Loucy (cell line): Measurements from ENCODE around the gene QDPR.
"Not testable (repeated sequence)": the region's sequence is repeated elsewhere in the genome, so short reads cannot be mapped to it uniquely, and the experiment has no call there.

Experiments
- H2AFZ ChIP-seq: fragments of 200-600 bp; sonication (generic); 2 replicates; pipeline ENCODE4 v1.6.0; 2016; ENCODE audit warnings: antibody characterized with exemption, mild to moderate bottlenecking, low read length, moderate library complexity
- H3F3A ChIP-seq: fragments of 200-600 bp; 2 replicates; pipeline ENCODE4 v1.6.0; 2016; ENCODE audit warnings: antibody characterized with exemption, low read depth, mild to moderate bottlenecking
- H3K27me3 ChIP-seq: fragments of 200-600 bp; sonication (generic); 2 replicates; pipeline ENCODE4 v1.6.1; 2014; ENCODE audit warnings: low read length, mild to moderate bottlenecking; ENCODE audit not compliant: insufficient read depth, poor library complexity, severe bottlenecking
- H3K36me3 ChIP-seq: fragments of 200-600 bp; sonication (generic); 2 replicates; pipeline ENCODE4 v1.6.1; 2016; ENCODE audit warnings: low read length; ENCODE audit not compliant: insufficient read depth
- H3K4me1 ChIP-seq: fragments of 200-600 bp; sonication (generic); 2 replicates; pipeline ENCODE4 v1.5.1; 2014; ENCODE audit warnings: low read length, mild to moderate bottlenecking; ENCODE audit not compliant: insufficient read depth, poor library complexity, severe bottlenecking
- H3K4me2 ChIP-seq: fragments of 200-600 bp; sonication (generic); 2 replicates; pipeline ENCODE4 v1.6.0; 2014; ENCODE audit warnings: antibody characterized with exemption, low read length, low read depth, mild to moderate bottlenecking; ENCODE audit not compliant: poor library complexity, severe bottlenecking
- H3K4me3 ChIP-seq: fragments of 200-600 bp; sonication (generic); 2 replicates; pipeline ENCODE4 v1.5.1; 2014; ENCODE audit warnings: low read length, mild to moderate bottlenecking, mixed read lengths; ENCODE audit not compliant: poor library complexity, severe bottlenecking
- H3K79me2 ChIP-seq: fragments of 200-600 bp; sonication (generic); 2 replicates; pipeline ENCODE4 v1.6.1; 2014; ENCODE audit warnings: low read length; ENCODE audit not compliant: insufficient read depth
- H3K9ac ChIP-seq: fragments of 200-600 bp; sonication (generic); 2 replicates; pipeline ENCODE4 v1.6.0; 2014; ENCODE audit warnings: mild to moderate bottlenecking, low read depth, low read length, moderate library complexity; ENCODE audit not compliant: poor library complexity, severe bottlenecking
- H3K9me2 ChIP-seq: fragments of 200-600 bp; sonication (generic); replicated peaks from 2 replicates; pipeline ENCODE4 v1.6.1; 2016; ENCODE audit warnings: low read depth, low read length, mixed read lengths
- H3K9me3 ChIP-seq: fragments of 200-600 bp; sonication (generic); 2 replicates; pipeline ENCODE4 v1.6.1; 2014; ENCODE audit warnings: mild to moderate bottlenecking, antibody characterized with exemption, low read length, low read depth; ENCODE audit not compliant: insufficient read depth
- H4K20me1 ChIP-seq: fragments of 200-600 bp; sonication (generic); 2 replicates; pipeline ENCODE4 v1.6.0; 2014; ENCODE audit warnings: antibody characterized with exemption, low read length, mild to moderate bottlenecking; ENCODE audit not compliant: insufficient read depth, poor library complexity, severe bottlenecking
- EZH2phosphoT487 ChIP-seq: fragments of 200-600 bp; IDR thresholded peaks from 2 replicates; pipeline ENCODE4 v1.6.1; 2018; ENCODE audit warnings: antibody characterized with exemption, mild to moderate bottlenecking, moderate library complexity, borderline replicate concordance
- TF ChIP-seq, protein P1 (sequence below): fragments of 200-600 bp; sonication (generic); conservative IDR thresholded peaks from 2 replicates; pipeline ENCODE4 v1.5.1; 2014; ENCODE audit warnings: mild to moderate bottlenecking, antibody characterized with exemption, low read length

QDPR gene

GRCh38 chr4:17448689-17449088 is 63.2 kb downstream of the QDPR start:
- TF ChIP-seq EZH2phosphoT487, result no peak
- TF ChIP-seq, protein P1, sequence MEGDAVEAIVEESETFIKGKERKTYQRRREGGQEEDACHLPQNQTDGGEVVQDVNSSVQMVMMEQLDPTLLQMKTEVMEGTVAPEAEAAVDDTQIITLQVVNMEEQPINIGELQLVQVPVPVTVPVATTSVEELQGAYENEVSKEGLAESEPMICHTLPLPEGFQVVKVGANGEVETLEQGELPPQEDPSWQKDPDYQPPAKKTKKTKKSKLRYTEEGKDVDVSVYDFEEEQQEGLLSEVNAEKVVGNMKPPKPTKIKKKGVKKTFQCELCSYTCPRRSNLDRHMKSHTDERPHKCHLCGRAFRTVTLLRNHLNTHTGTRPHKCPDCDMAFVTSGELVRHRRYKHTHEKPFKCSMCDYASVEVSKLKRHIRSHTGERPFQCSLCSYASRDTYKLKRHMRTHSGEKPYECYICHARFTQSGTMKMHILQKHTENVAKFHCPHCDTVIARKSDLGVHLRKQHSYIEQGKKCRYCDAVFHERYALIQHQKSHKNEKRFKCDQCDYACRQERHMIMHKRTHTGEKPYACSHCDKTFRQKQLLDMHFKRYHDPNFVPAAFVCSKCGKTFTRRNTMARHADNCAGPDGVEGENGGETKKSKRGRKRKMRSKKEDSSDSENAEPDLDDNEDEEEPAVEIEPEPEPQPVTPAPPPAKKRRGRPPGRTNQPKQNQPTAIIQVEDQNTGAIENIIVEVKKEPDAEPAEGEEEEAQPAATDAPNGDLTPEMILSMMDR, result no peak
- H4K20me1 ChIP-seq, result no peaks in the 10 kb centered on the region
- no peak overlapping the region for H3K9ac ChIP-seq
- no peaks in the 10 kb centered on the region for H3K36me3 ChIP-seq
- H2AFZ ChIP-seq, result peak overlapping the region; percentile 25
- H3K79me2 ChIP-seq, result no peaks in the 10 kb centered on the region
- H3K27me3 ChIP-seq, result no peaks in the 10 kb centered on the region
- no peak overlapping the region for H3K4me2 ChIP-seq
- no peaks in the 10 kb centered on the region for H3K9me3 ChIP-seq
- no peak overlapping the region for H3K4me3 ChIP-seq
- H3K9me2 ChIP-seq, result no peaks in the 10 kb centered on the region
- no peaks in the 10 kb centered on the region for H3K4me1 ChIP-seq
- no peaks in the 10 kb centered on the region for H3F3A ChIP-seq

GRCh38 chr4:17447675-17448298 is 64.1 kb downstream of the QDPR start:
- Histone ChIP-seq H3K4me1 (no peaks in the 10 kb centered on the region), H3K27me3 (no peaks in the 10 kb centered on the region)

GRCh38 chr4:17447056-17447455 is 64.8 kb downstream of the QDPR start:
- no peaks in the 10 kb centered on the region for H3K36me3 ChIP-seq

More at GRCh38 chr4:17447675-17448298, 64.1 kb downstream of the QDPR start:
- H3K79me2 ChIP-seq, result no peaks in the 10 kb centered on the region
- TF ChIP-seq EZH2phosphoT487, result no peak
- TF ChIP-seq, protein P1, result peak; percentile 88
- no peaks in the 10 kb centered on the region for H4K20me1 ChIP-seq
- no peaks in the 10 kb centered on the region for H3K9me2 ChIP-seq
- no peak overlapping the region for H3K4me3 ChIP-seq
- no peaks in the 10 kb centered on the region for H3F3A ChIP-seq
- H2AFZ ChIP-seq, result 0 out of 2 replicates have a peak overlapping the region, but pooled peaks have one; percentile 25
- H3K4me2 ChIP-seq, result no peak overlapping the region
- no peaks in the 10 kb centered on the region for H3K36me3 ChIP-seq
- H3K9ac ChIP-seq, result no peak overlapping the region
- no peaks in the 10 kb centered on the region for H3K9me3 ChIP-seq

DNA sequence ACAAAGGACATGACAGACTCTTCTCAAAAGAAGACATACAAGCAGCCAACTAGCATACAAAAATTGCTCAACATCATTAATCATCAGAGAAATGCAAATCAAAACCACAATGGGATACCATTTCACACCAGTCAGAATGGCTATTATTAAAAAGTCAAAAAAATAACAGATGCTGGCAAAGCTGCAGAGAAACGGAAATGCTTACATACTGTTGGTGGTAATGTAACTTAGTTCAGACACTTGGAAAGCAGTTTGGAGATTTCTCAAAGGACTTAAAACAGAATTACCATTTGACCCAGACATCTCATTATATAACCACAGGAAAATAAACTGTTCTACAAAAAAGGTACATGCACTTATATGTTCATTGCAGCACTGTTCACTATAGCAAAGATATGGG is 69.4 kb downstream of the QDPR start:
- H3F3A ChIP-seq, H3K9me3 ChIP-seq, H3K9me2 ChIP-seq, H3K36me3 ChIP-seq, H4K20me1 ChIP-seq, H3K9ac ChIP-seq, H3K4me1 ChIP-seq, H2AFZ ChIP-seq, H3K27me3 ChIP-seq, H3K79me2 ChIP-seq, H3K4me3 ChIP-seq, H3K4me2 ChIP-seq: not testable (repeated sequence)

More at GRCh38 chr4:17447056-17447455, 64.8 kb downstream of the QDPR start:
- TF ChIP-seq, protein P1, result no peak
- TF ChIP-seq EZH2phosphoT487, result no peak
- H3K9me3 ChIP-seq, result no peaks in the 10 kb centered on the region
- no peaks in the 10 kb centered on the region for H3K4me1 ChIP-seq
- no peaks in the 10 kb centered on the region for H3K27me3 ChIP-seq
- H3K4me2 ChIP-seq, result no peak overlapping the region
- H2AFZ ChIP-seq, result no peak overlapping the region
- no peaks in the 10 kb centered on the region for H4K20me1 ChIP-seq
- no peaks in the 10 kb centered on the region for H3F3A ChIP-seq
- H3K9me2 ChIP-seq, result no peaks in the 10 kb centered on the region
- no peak overlapping the region for H3K9ac ChIP-seq
- no peak overlapping the region for H3K4me3 ChIP-seq
- no peaks in the 10 kb centered on the region for H3K79me2 ChIP-seq
